RWPE2 (cell line): ENCODE data around the gene ACOX3.

Experiments used
- ATAC-seq: fragments of 200-7000 bp; cut with Tn5 transposase; 3 replicates; pipeline ENCODE4 v1.9.1; 2021; ENCODE audit warnings: low read depth
- DNase-seq: peaks from one replicate; pipeline ENCODE4 v3.0.0-alpha.2; 2020; ENCODE audit warnings: low spot score
- H3K27ac ChIP-seq: fragments of 450-650 bp; 2 replicates; pipeline ENCODE4 v1.5.1; 2017; ENCODE audit warnings: mild to moderate bottlenecking; ENCODE audit not compliant: poor library complexity, severe bottlenecking
- H3K27me3 ChIP-seq: fragments of 250-450 bp; sonication (Bioruptor Pico); 2 replicates; pipeline ENCODE4 v1.5.1; 2021; ENCODE audit warnings: mild to moderate bottlenecking, moderate library complexity; ENCODE audit not compliant: insufficient read depth, poor library complexity, severe bottlenecking
- H3K36me3 ChIP-seq: fragments of 250-450 bp; sonication (Bioruptor Pico); 2 replicates; pipeline ENCODE4 v1.5.1; 2020; ENCODE audit warnings: low read depth, mild to moderate bottlenecking, moderate library complexity
- H3K4me1 ChIP-seq: fragments of 250-450 bp; sonication (Bioruptor Pico); 2 replicates; pipeline ENCODE4 v1.5.1; 2021; ENCODE audit warnings: mild to moderate bottlenecking, moderate library complexity; ENCODE audit not compliant: insufficient read depth, poor library complexity, severe bottlenecking
- H3K4me3 ChIP-seq: fragments of 250-450 bp; sonication (Bioruptor Pico); 2 replicates; pipeline ENCODE4 v1.5.1; 2021; ENCODE audit warnings: mild to moderate bottlenecking, moderate library complexity; ENCODE audit not compliant: severe bottlenecking
- H3K9me3 ChIP-seq: fragments of 250-450 bp; sonication (Bioruptor Pico); 2 replicates; pipeline ENCODE4 v1.5.1; 2021; ENCODE audit warnings: mild to moderate bottlenecking, moderate library complexity; ENCODE audit not compliant: severe bottlenecking
- CTCF ChIP-seq: fragments of 450-650 bp; IDR thresholded peaks from one replicate; pipeline ENCODE4 v1.5.1; 2017; ENCODE audit warnings: mild to moderate bottlenecking, moderate library complexity; ENCODE audit not compliant: poor library complexity, severe bottlenecking

The ACOX3 gene

DNA sequence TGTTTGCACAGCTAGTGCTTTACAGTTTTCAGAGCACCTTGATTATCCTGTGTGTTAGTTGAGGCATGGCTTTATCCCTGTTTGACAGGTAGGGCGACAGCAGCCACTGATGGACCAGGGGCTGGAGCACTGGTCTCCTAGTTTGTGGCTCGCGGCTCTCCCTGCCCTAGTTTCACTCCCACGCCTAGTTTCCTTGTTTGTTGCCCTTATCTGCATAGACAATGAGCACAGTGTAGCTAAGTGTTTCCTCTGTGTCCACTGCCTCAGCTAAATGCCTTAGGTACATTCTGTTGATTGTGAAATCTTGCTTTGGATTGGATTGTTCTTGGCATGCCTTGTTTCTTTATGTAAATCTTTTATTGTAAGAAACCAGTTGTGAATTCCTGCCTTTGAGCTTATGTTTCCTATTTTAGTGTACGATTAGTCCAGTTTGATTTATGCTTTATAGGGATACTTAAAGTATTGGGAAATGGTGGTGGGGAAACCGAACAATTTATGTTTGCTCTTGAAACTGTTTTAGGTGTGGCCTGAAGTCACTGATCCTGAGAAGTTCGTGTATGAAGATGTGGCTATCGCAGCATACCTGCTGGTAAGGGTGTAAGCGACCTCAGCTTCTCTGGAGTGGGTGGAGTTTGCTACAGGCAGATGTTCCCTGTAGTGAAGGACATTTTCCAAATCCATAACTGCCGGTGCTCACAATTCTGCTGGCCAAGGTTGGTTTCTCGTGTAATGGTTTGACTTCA is 11.1 kb upstream of the ACOX3 start:
- H3K9me3 ChIP-seq, result no peaks in the 10 kb centered on the region
- peaks cover 67% of the 10 kb centered on the region for H3K36me3 ChIP-seq
- no peak overlapping the region for H3K27ac ChIP-seq
- H3K4me1 ChIP-seq, result no peaks in the 10 kb centered on the region
- H3K27me3 ChIP-seq, result no peaks in the 10 kb centered on the region
- DNase-seq (no peak), ATAC-seq (no peak)
- no peak for TF ChIP-seq CTCF
- no peak overlapping the region for H3K4me3 ChIP-seq

DNA sequence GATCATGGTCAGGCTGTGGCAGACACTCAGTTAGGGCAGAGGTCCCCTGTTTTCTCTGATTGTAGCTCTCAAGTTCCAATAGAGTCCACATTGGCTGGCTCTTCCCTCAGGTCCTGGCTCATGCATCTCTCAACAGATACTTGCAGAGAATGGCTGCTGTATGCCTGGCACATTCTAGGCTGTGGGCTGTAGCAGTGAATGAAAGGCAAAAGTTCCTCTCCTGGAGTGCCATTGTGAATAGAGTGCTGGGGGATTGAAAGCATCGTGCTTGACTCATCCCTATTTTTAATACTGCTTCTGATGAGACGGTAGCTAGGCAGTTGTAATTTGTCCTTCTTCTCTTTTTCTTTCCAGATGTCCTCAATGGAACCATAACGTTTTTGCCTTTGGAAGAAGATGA is 5.6 kb upstream of the ACOX3 start:
- H3K4me1 ChIP-seq, result peaks cover 14% of the 10 kb centered on the region
- H3K27me3 ChIP-seq, result no peaks in the 10 kb centered on the region
- H3K36me3 ChIP-seq, result peaks cover 31% of the 10 kb centered on the region
- no peak for TF ChIP-seq CTCF
- H3K9me3 ChIP-seq, result no peaks in the 10 kb centered on the region
- H3K27ac ChIP-seq, result no peak overlapping the region
- no peak for ATAC-seq
- no peak for DNase-seq
- no peak overlapping the region for H3K4me3 ChIP-seq

DNA sequence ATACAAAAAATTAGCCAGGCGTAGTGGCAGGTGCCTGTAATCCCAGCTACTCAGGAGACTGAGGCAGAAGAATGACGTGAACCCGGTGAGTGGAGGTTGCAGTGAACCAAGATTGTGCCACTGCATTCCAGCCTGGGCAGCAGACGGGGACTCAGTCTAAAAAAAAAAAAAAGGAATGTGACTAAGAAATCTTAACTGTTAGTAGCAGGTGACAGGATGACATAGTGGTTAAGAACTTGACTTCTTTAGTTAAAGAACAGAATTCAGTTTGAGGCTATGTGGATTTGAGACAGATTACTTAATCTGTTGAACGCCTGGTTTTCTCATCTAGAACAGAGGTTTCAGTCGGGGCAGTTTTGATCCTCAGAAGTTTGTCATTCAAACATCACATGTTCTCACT is 3.3 kb upstream of the ACOX3 start:
- no peak overlapping the region for H3K4me3 ChIP-seq
- ATAC-seq, result no peak
- H3K27me3 ChIP-seq, result no peaks in the 10 kb centered on the region
- H3K36me3 ChIP-seq, result peaks cover 20% of the 10 kb centered on the region
- H3K4me1 ChIP-seq, result peaks cover 24% of the 10 kb centered on the region
- DNase-seq, result no peak
- no peak for TF ChIP-seq CTCF
- no peaks in the 10 kb centered on the region for H3K9me3 ChIP-seq
- H3K27ac ChIP-seq, result no peak overlapping the region

- no peaks in the 10 kb centered on the region for H3K27me3 ChIP-seq
- H3K9me3 ChIP-seq, result no peaks in the 10 kb centered on the region
- no peak for TF ChIP-seq CTCF
- no peak overlapping the region for H3K27ac ChIP-seq
- ATAC-seq (no peak), DNase-seq (no peak)
- H3K4me1 ChIP-seq, result peaks cover 33% of the 10 kb centered on the region
- H3K4me3 ChIP-seq, result peak overlapping the region; percentile 98
- H3K36me3 ChIP-seq, result peaks cover 20% of the 10 kb centered on the region
Measured at GRCh38 chr4:8442596-8443358, 2.3 kb upstream of the ACOX3 start.
